GM18868 (cell line): Measurements from ENCODE around the gene MDFI.
A peak's percentile ranks its signal among the peaks of the same experiment; 100 is the strongest.

Experiments
- ATAC-seq: cut with Tn5 transposase; IDR thresholded peaks from one replicate; pipeline ENCODE4 v1.9.1; 2021; ENCODE audit warnings: mild to moderate bottlenecking, moderate library complexity; ENCODE audit not compliant: unreplicated experiment

MDFI gene

DNA sequence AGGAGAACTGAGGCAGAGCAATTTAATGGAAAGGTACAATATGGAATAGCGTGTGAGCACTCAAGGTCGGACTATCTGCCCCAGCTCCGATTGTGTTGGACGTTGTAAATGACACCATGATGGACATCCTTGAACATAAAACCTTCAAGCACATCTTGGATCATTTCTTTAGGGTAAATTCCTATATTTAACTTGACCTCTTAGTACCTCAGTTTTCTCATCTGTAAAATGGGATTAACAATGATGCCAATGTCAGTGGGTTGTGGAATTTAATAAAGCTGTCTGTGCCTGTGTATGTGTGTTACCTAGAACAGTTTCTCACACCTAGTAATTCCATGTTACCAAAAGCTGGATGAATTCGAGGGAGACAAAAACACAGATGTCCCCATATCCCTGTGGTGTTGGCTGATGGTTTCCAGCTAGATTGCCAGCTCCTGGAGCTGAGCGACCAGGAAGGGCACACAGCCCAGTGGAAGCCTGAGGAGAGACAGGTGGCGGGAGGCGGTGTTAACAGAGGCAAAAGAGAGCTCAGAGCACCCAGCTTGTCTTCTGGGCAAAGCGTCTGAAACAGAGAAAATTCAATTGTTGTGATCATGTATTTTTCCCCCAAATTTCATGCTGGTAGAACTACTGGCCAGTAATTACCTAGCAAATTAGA, 32.6 kb downstream of the MDFI start:
- ATAC-seq, result no peak

DNA sequence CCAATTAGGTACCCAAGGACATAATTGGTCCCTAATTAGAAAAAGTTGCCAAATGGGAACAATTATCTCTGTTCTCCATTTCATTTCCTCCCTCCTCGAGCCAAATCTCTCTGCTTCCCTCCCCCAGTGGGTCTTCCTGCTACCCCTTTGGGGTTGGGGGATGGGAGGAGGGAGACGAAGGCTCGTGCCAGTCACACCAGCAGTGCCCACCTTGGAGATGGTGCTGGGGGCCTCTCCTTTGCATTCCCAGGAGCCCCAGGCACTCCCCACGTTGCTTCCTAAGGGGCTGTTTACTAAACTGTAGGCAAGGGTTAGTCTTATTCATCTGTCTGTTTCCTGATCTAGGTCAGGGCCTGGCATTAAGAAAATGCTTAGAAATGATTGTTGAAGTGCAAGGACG, 33.1 kb downstream of the MDFI start:
- no peak for ATAC-seq

DNA sequence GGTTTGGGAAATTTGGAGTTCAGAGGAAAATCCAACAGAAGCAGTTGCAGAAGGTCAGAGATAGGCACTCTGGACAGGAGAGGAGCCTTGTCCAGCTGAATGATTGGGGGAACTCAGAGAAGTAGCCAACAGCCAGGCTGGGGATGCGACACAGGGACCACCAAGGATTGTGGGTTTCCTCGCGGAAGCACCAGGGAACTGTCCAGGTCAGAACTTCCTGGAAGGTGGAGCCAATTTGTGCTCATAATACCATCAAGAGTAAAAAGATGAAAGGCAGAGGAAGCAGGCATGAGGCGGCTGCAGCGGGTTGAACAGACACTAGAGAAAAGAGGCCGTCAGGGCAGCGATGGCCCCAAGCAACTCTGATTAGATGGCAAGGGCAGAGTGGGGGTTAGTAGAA, 33.7 kb downstream of the MDFI start:
- no peak for ATAC-seq

DNA sequence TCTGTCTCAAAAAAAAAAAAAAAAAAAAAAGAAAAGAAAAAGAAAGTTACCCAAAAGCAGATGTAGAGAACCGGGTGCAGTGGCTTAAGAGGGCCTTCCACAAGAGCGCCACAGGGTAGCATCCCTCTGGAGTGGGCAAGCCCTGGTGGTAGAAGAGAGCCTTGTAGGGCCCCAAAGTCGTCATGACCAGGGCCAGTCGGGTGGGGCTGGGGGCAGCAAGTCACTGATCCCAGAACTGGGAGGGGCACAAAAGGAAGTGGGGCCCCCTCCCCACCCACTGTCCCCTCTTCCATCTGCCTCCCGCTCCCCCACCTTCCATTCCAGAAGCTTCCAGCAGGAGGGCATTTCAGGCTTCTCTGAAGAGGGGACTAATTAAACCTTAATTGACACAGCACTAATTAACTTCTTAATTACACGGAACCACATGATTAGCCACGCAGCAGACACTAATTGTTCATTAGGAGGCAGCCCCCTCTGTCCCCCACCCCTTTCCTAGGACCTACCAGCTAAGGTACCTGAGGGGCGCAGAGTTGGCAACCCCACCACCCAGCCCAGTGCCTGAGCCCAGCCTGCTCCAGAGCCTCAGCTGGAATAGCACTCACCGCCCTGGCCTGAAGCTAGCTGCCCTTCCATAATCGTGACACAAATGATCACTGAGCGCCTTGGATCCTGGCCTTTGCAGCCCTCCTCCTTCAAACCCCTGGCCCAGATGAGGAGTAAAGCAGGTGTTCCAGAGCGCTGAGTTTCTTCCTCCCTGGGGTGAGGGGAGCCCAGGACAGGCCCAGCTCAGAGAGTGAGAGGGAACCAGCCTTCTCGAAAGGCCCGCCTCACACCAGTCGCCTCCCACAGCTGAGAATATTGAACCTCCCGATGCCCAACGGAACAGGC, 34.8 kb downstream of the MDFI start:
- no peak for ATAC-seq

DNA sequence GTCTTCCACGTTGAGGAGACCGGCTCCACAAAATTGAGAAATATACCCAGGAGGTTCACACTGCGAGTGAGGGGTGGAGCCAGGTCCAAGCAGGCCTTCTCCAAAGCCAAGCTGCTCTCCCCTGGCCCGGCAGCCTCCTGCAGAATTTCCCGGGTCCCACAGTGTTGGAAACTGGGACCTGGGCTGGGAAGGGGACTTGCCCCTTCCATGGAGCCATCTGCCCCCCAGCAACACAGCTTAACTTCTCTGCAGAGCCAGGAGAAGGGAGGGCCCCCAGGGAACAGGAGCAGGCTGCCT, 35.4 kb downstream of the MDFI start:
- no peak for ATAC-seq

DNA sequence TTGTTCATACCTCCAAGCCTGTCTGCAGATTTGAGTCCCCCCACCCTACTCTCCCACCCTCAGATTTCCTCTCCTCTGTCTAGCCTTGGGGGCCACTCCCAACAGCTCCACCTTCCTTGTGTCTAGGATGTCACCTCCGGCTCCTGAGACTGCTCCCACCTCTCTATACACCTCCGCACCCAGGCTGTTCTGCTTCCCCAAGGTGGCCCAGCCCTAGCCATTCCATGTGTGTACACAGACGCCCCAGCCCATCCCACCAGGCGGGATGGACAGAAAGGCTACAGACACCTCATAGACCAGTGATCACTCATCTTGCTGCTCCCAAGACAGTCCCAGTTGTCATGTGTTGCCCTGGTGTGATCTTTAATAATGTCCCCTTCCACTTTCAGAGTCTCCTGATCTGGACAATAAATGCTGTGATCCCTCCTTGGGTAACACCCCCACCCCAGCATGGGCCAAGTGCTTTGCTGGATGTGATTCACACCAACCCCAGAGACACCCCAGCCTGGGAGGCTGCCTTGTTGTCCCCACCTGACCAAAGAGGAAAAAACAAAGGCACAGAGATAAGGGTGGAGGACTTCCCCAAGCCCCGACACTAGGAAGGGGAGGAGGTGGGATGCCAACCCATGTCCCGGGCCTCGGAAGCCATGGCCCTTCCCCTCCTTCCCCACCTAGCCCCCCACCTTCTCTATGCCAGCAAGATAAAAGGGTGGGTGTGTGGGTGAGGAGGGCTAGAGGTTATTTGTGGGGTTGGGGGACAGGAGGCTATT, 36.1 kb downstream of the MDFI start:
- ATAC-seq, result no peak

DNA sequence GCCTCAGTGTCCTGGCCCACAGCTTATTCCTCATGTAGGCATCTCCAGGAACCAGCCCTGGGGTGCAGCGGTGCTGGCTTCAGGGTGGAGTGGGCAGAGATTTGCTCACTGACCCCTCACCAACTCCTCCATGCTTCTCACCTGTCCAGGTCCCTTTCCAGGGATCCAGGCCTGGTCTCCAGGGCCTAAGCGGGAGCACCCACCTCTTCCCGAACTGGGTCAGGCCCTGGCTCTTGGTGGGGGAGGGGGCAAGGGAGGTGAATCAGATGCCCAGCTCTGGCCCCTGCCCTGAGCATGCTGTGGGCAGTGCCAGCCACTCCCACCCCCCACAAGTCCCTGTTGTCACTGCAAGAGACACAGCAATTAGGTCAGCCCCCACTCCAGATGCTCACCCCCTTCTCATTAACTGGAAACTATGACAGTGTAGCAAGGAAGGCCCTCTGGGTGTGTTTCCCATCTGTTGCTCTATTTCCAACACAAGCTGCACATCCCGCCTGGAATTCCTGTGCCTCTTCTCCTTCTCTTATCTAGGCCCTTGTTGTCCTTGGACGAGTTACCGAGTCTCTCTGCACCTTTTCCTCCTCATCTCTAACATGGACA, 37.0 kb downstream of the MDFI start:
- ATAC-seq, result no peak

DNA sequence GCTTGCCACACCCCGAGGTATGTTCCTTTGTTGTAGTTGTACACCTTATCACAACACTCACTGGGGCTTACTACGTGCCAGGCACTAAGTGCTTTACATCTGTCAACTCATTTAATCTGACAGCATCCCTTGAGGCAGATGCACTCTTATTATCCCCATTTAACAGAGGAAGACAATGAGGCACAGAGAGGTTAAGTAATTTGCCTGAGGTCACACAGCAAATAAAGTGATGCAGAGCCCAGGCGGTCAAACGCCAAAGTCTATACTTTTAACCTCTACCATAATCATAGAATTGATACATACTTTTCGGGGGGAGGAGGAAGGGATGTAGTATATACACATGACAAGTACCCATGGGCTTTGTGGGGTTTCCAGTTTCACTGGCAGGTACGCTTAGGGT, 37.7 kb downstream of the MDFI start:
- no peak for ATAC-seq

DNA sequence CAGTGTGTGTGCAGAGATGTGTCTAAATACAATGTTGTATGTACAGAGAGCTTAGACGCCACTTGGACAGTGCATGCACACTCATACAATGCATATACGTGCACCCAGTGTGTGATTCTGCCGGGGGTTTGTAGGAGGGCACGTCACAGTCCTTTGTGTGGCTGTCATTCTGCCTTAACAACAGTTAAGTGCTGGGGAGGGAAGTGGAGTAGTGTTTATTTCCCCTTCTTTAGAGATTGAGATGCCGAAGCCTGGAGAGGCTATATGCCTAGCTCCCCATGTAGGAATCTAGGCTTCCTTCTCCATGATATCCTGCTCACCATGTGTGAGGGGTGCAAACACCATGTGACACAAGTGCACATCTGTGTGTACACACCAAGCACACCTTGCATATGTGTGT, 38.2 kb downstream of the MDFI start:
- ATAC-seq, result no peak

DNA sequence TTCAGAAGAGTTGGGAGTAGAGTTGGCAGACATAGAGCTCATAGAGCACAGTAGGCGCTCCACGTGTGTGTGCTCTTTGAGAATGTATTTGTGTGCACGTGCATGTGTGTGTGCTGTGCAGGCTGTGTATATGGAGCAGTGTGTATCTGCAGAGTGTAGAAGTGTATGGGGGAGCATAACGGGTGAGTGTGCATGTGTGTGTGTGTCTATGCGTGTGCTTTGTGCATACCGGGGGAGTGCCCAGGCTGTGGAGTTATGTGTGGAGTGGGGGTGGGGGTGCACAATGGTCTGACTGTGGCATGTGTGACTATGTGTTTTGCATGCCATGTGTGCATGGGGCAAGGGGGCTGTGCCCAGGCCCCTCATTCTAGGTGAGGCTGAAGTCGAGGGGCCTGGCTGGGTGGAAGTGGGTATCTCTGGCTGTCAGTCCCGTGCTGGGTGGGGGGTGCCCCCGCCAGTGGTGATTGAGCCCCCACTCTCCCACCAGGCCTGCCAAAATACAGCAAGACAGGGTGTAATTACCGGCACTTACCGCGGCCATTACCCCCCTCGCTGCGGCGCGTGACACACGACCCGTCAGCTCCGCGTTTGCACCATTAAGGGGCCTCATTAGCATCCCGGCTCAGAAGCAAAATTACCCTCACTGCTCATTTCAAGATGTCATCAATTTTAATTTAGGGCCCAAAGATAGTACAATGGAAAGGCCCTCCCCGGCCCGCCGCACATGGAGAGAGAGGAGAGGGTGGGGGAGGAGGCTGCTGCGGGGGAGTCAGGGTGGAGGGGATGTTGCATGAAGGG, 39.1 kb downstream of the MDFI start:
- ATAC-seq, result no peak

DNA sequence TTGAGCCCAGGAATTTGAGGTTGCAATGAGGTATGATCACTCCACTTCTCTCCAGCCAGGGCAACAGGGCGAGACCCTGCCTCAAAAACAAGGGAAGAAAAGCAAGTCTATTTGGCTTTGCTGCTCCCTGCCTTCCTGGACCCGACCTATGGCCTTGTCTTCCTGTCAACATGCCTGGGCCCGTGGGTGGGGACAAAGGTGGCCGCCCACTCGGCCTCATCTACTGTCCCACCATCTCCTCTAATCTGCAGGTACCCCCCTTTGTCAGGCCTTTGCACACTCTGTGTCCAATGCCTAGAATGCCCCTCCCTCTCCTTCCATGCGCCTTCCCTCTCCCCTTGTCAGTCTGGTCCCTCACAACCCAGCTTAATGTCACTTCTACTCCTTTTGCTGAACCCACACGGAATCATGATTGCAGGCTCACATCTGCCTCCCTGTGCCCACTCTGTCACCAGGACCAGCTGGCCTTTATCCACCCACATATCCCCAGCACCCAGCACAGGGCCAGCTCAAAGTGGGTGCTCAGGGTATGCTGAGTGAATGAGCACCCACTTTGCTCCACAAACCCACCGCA, 40.3 kb downstream of the MDFI start:
- no peak for ATAC-seq

DNA sequence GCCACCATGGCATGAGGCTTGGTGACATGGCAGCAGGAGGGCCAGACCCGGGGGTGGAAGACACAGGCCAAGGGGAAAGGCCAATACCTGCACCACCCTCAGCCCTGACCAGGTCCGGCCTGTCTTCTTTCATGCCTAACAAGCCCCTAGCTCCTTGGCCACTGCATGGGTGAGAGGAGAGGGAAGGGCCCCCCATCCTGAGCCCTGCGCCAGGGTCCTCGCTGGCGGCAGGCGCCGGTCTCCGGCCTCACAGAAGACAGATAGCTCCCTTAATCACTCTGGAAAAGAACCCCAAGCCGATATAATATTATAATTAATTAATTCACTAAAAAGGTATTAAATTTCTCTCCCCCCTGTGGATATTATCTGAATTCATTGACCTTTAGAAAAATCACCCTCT, 41.4 kb downstream of the MDFI start:
- no peak for ATAC-seq

DNA sequence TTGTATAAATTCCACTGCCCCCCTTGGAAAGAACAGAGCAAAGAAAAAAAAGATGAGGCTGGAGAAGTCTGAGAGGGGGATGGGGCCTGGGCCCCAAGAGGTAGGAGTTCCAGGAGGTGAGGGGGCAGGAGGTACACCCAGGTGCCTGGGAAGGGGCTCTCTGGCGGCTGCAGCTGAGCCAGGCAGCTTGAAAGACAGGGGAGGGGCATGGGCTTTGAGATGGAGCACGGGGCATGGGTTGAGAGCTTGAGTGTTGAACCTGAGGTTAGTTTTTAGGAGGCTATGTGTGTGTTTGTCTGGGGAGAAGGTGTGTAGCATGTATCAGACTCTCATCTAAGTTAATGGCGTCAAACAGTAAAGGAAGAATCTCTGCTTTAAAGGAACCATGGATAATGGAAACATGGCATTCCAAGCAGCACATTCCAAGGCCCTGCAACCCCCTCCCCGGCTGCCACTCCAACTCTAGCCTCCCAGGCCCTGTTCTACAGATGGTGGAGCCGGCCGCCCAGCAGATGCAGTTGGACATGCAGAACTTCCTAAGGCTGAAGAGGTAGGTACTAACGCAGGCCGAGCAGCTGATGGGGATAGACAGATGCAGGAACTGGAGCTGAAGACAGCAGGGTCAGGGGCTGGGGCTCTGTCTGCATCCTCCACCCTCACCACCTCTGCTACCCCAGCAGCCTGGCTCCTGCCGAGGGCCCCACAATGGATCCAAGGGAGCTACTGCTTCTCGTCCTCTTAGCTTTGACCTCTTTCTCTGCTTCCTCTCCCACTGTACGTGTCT, 42.1 kb downstream of the MDFI start:
- ATAC-seq, result no peak

DNA sequence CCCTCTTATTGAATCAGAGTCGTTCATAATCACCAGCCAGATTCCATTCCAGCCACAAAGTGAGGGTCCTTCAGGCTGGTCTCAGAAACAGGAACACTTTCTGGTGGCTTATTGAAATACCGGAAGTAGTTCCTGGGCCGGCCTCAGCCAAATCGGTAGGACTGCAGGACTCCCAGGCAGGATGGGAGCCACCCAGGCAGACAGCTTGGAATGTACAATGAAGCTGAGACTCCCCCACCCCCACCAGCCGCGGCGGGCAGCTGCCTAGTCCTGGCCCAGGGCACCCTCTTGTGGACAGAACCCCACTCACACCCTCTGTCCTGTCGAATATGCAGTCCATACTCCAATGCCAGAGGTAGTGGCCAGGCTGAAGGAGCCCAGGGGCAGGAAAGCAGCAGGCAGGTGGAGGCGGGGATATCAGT, 43.8 kb downstream of the MDFI start:
- peak; percentile 61 for ATAC-seq

DNA sequence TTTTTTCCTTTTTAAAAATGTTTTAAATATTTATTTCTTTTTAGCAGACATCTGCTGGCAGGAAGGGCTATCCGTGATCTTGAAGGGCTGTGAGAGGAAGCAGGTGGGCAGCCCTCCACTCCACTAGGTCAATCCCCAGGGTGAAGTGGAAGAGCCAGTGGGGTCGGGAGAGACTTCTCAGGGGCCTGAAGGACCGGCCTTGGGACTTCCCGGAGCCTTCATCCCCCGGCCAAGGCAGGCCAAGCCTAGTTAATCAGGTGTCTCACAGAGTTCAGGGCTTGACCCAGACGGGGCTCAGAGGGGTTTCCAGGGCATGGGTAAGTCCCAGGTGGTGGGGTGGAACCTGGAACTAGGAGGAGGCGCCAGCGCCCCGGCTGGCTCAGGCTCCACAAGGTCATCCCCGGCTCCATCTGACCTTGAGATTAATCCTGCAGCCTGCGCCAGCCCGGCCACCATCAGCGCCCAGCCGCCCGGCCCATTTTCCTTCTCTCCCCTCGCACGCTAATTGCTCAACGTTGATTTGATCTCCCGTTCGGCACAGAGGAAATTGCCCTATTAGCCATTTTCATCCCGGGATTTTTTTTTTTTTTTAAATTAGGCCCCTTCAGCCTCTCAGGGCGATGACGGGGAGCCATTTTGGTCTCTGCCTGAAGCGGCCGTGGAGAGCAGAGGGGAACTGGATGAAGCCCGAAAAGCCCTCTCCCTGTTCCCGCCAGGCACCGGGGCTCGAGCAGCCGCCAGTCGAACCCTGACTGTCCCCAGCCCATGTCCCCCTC, 44.4 kb downstream of the MDFI start:
- ATAC-seq, result peak; percentile 13

DNA sequence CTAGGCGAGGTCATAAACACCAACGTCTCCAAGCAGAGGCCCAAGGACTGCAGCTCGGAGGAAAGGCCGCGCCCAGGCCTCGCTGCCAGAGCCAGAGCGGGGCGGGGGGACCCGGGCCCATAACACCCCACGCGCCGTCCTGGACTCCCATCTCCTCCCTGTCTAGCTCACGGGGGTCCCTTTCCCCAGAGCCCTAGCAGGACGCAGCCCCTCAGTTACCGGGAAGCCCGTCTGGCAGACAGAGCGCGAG, 44.9 kb downstream of the MDFI start:
- no peak for ATAC-seq

DNA sequence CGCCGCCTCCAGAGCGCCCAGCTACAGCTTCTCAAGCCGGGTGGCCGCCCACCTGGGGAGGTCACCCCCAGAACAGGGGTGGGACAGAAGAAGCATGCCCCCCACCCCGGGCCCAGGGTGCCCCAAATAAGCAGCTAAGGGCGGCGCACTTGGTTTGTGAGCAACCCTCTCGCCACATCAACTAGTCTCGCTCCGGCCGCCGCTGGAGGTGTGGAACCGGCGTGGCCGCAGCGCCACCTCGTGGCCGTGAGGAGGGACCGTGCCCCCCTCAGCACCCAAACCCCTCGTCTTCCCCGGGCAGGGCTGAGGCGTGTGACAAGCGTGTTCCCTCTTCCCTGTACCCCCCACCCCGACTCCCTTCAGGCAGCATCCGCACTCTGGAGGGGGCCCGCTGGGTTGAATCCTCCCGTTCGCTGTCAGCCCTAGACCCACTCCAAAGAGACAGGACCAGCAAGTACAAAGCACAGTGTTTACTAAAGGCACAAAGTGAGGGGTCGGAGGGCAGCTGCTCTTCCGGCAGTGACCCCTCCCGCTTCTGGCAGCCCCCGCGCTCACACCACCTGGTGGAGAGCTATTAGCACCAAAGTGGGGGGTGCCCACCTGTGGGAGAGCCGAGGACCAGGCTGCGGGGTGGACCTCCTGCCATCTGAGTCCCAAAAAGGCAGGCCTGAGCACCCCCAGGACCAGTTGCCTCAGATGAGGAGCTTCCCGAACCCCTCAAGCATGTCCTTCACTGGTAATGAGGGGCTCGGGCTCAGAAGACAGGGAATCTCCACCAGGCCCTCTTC, 45.4 kb downstream of the MDFI start:
- peak; percentile 73 for ATAC-seq
